IPS DF 6.9 (cell line): ENCODE results near the gene NEURL3.

Experiments used
- DNase-seq: peaks from one replicate; pipeline ENCODE4 v3.0.0-alpha.2; 2013; ENCODE audit warnings: low read depth, low spot score
- H3K27ac ChIP-seq: one replicate; pipeline ENCODE4 v1.5.1; 2013; ENCODE audit warnings: low read length, control low read depth
- H3K27me3 ChIP-seq: 2 replicates; pipeline ENCODE4 v1.6.1; 2013; ENCODE audit warnings: mild to moderate bottlenecking, low read length; ENCODE audit not compliant: control insufficient read depth, insufficient read depth
- H3K36me3 ChIP-seq: 2 replicates; pipeline ENCODE4 v1.6.1; 2013; ENCODE audit warnings: low read length; ENCODE audit not compliant: control insufficient read depth, insufficient read depth
- H3K4me1 ChIP-seq: 2 replicates; pipeline ENCODE4 v1.6.1; 2013; ENCODE audit warnings: low read length; ENCODE audit not compliant: control insufficient read depth, insufficient read depth
- H3K4me3 ChIP-seq: 2 replicates; pipeline ENCODE4 v1.5.1; 2013; ENCODE audit warnings: mild to moderate bottlenecking, low read length
- H3K9me3 ChIP-seq: 2 replicates; pipeline ENCODE4 v1.6.1; 2013; ENCODE audit warnings: low read length, inconsistent platforms; ENCODE audit not compliant: control insufficient read depth, insufficient read depth
- WGBS: extraction: QIAGEN DNeasy Blood & Tissue Kit; methylation state at CpG from one replicate; pipeline ENCODE4 v1.1.7; 2013; ENCODE audit warnings: mixed read lengths, missing lambda C conversion rate; ENCODE audit not compliant: insufficient read length, insufficient coverage; 5-methylcytosine and 5-hydroxymethylcytosine counted together

The NEURL3 gene

DNA sequence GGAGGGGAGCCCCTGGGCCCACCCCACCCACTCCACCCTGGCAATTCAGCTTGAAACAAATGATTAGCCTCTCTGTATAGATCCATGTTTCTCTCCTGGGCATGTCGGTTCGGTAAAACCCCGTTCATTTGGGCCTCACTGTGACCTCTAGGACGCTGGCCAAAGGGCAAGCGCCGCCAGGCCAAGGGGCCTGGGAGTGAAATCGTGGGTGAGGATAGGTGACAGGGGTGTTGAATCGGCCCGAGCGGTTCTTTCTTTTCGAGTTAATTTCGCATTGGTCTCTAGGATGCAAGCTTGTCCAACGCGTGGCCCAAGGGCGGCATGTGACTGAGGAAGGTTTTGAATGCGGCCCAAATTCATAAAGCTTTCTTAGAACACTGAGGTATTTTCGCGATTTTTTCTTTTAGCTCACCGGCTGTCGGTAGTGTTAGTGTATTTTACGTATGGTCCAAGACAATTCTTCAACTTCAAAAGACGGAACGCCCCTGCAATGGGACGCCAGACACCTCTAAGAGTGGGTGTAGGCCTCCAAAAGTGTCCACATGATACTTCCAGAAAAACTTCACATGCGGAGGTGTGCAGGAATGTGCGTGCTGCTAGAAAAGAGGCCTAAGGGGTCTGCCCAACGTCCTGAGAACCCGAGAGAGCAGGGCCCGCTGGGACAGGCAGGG is 21.6 kb upstream of the NEURL3 start:
- no peaks in the 10 kb centered on the region for H3K9me3 ChIP-seq
- no peaks in the 10 kb centered on the region for H3K27me3 ChIP-seq
- no peaks in the 10 kb centered on the region for H3K36me3 ChIP-seq
- H3K4me1 ChIP-seq = 0 out of 2 replicates have a peak, but pooled peaks cover 1% of the 10 kb centered on the region
- H3K4me3 ChIP-seq = peak overlapping the region; percentile 38; the same call in 1 of the 2 replicates
- H3K27ac ChIP-seq = no peak overlapping the region
- DNase-seq = no peak
- WGBS = no CpG with 5 or more reads among the region's 29 CpGs

GRCh38 chr2:96526101-96526591 is 21.0 kb upstream of the NEURL3 start:
- WGBS = no CpG with 5 or more reads among the region's 12 CpGs
- Histone ChIP-seq H3K4me3 (no peak overlapping the region), H3K27ac (no peak overlapping the region), H3K4me1 (0 out of 2 replicates have a peak, but pooled peaks cover 1% of the 10 kb centered on the region), H3K9me3 (no peaks in the 10 kb centered on the region), H3K27me3 (no peaks in the 10 kb centered on the region), H3K36me3 (no peaks in the 10 kb centered on the region)
- DNase-seq = no peak

GRCh38 chr2:96525211-96525507 is 20.0 kb upstream of the NEURL3 start:
- WGBS = no CpG with 5 or more reads among the region's 4 CpGs
- no peak overlapping the region for H3K27ac ChIP-seq
- H3K9me3 ChIP-seq = no peaks in the 10 kb centered on the region
- H3K27me3 ChIP-seq = no peaks in the 10 kb centered on the region
- no peak for DNase-seq
- no peak overlapping the region for H3K4me3 ChIP-seq
- no peaks in the 10 kb centered on the region for H3K36me3 ChIP-seq
- 0 out of 2 replicates have a peak, but pooled peaks cover 1% of the 10 kb centered on the region for H3K4me1 ChIP-seq

- H3K27ac ChIP-seq = no peak overlapping the region
- 0 out of 2 replicates have a peak, but pooled peaks cover 1% of the 10 kb centered on the region for H3K4me1 ChIP-seq
- WGBS = no CpG with 5 or more reads among the region's 15 CpGs
- no peak for DNase-seq
- no peaks in the 10 kb centered on the region for H3K36me3 ChIP-seq
- H3K4me3 ChIP-seq = no peak overlapping the region
- no peaks in the 10 kb centered on the region for H3K27me3 ChIP-seq
- no peaks in the 10 kb centered on the region for H3K9me3 ChIP-seq
Observed at GRCh38 chr2:96524482-96525210, 19.5 kb upstream of the NEURL3 start.

DNA sequence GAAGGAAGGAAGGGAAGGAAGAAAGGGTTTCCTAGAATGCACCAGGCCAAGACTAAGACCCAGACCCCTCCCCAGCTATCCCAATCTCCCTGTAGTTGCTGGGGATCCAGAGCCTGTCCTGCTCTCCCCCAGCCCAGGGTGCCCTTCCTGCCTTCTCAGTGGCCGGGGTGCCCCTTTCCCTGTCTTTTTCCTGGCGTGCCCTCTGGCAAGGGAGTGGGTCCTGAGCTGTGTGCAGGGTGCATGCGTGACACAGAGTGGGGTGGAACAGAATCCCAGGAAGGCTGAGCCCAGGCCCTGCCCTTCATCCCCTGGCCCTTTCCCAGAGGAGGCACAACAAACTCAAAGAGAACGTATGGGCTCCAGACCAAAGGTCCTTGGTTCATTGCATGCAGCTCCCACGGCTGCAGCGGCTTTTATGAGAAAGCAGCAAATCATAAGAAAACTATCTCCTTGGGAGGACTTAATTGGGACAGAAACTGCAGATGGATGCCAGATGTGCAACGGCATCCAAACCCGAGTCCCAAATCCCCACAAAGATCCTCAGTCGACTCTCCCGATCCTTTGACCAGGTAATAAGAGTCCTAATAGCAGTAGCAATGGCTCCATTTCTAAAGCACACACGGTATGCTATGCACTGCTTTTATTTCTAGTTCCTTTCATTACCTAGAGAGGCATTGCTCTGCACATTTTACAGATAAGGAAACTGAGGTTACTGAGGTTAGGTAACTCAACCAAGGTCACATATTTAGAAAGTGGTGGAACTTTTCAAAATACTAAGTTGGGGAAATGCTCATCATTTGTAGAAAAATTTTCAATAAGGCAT is 18.7 kb upstream of the NEURL3 start:
- no CpG with 5 or more reads among the region's 11 CpGs for WGBS
- Histone ChIP-seq H3K4me1 (0 out of 2 replicates have a peak, but pooled peaks cover 1% of the 10 kb centered on the region), H3K27me3 (no peaks in the 10 kb centered on the region), H3K27ac (no peak overlapping the region), H3K4me3 (no peak overlapping the region), H3K36me3 (no peaks in the 10 kb centered on the region), H3K9me3 (no peaks in the 10 kb centered on the region)
- no peak for DNase-seq

- Histone ChIP-seq H3K36me3 (no peaks in the 10 kb centered on the region), H3K9me3 (no peaks in the 10 kb centered on the region), H3K4me3 (no peak overlapping the region), H3K27ac (no peak overlapping the region), H3K4me1 (no peaks in the 10 kb centered on the region), H3K27me3 (no peaks in the 10 kb centered on the region)
- no peak for DNase-seq
- no CpG with 5 or more reads among the region's 9 CpGs for WGBS
Observed at GRCh38 chr2:96522304-96523203, 17.4 kb upstream of the NEURL3 start.

DNA sequence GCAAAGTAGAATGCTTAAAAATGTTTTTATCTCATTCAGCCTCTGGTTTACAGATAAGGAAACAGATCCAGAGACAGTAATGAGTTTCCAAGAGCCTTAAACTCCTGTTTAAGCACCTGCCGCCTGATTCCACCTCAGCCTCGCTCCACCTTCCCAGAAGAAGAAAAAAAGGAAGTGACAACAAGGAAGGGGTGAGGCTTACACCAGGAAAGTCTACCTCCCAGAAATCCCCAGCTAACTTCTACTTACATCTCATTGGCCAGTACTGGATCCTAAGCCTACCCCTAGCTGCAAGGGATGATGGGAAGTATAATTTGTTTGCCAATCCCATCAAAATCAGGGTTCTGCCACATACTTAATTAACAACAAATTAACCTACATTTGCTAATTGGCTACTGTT is 16.1 kb upstream of the NEURL3 start:
- no peaks in the 10 kb centered on the region for H3K36me3 ChIP-seq
- no peaks in the 10 kb centered on the region for H3K4me1 ChIP-seq
- H3K9me3 ChIP-seq = no peaks in the 10 kb centered on the region
- WGBS = no CpG with 5 or more reads among the region's 2 CpGs
- H3K27ac ChIP-seq = no peak overlapping the region
- DNase-seq = no peak
- H3K27me3 ChIP-seq = no peaks in the 10 kb centered on the region
- no peak overlapping the region for H3K4me3 ChIP-seq

GRCh38 chr2:96520697-96521096 is 15.5 kb upstream of the NEURL3 start:
- no peaks in the 10 kb centered on the region for H3K36me3 ChIP-seq
- H3K27me3 ChIP-seq = no peaks in the 10 kb centered on the region
- no peaks in the 10 kb centered on the region for H3K4me1 ChIP-seq
- H3K27ac ChIP-seq = no peak overlapping the region
- no CpG with 5 or more reads among the region's 3 CpGs for WGBS
- H3K9me3 ChIP-seq = no peaks in the 10 kb centered on the region
- H3K4me3 ChIP-seq = no peak overlapping the region
- DNase-seq = no peak

DNA sequence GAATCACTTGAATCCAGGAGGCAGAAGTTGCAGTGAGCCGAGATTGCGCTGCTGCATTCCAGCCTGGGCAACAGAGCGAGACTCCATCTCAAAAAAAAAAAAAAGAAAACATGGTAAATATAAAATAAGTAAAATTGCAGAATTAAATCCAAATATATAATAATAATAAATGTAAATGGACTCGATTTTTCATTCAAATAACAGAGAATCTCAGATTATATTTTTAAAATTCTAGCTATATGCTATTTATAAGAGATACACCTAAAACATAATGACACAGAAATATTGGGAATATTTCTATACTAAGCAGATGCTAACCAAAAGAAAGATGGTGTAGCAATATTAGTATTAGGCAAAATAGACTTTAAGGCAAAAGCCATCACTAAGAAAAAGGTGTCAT is 15.1 kb upstream of the NEURL3 start:
- no peaks in the 10 kb centered on the region for H3K9me3 ChIP-seq
- no peaks in the 10 kb centered on the region for H3K4me1 ChIP-seq
- no peaks in the 10 kb centered on the region for H3K27me3 ChIP-seq
- DNase-seq = no peak
- WGBS = no CpG with 5 or more reads among the region's 4 CpGs
- H3K27ac ChIP-seq = no peak overlapping the region
- H3K4me3 ChIP-seq = no peak overlapping the region
- H3K36me3 ChIP-seq = no peaks in the 10 kb centered on the region

DNA sequence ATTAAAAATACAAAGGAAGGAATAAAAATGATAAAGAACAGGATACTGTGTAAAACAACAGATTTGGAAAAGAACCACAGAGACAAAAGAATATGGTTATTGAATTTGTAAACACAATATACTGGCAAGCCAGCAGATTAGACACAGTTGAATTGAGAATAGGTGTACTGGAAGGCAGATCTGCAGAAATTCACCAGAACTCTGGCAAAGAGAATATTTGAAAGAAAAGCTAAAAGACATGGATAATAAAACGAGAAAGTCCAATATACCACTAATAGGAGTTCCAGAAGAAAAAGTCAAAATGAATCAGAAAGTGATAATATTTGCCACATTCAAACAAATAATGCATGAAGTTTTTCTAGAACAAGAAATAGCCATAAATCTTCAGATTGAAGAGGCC is 11.9 kb upstream of the NEURL3 start:
- H3K27ac ChIP-seq = no peak overlapping the region
- no peaks in the 10 kb centered on the region for H3K4me1 ChIP-seq
- no CpG with 5 or more reads among the region's 1 CpG for WGBS
- H3K36me3 ChIP-seq = no peaks in the 10 kb centered on the region
- H3K27me3 ChIP-seq = no peaks in the 10 kb centered on the region
- no peaks in the 10 kb centered on the region for H3K9me3 ChIP-seq
- no peak overlapping the region for H3K4me3 ChIP-seq
- DNase-seq = no peak
